ENCODE measurements around the gene KCNQ1. TPM values are rescaled to one million over a fixed set of nuclear protein-coding genes. Genes with fewer than 3 reads are reported as not detected.

The KCNQ1 gene
- total and polyA plus RNA-seq, 2 donors (not counting 3 experiments of a cell fraction or from before 2014, with no cell fraction given), result 0.07 to 0.09 TPM

GRCh38 chr11:2770096-2770751 lies 325.4 kb downstream of the KCNQ1 start:
- dilution Hi-C loops (cut with MboI; ENCODE audit: extremely low pct_ligation_motif_present, low sequenced_read_pairs) (no loop called here), intact Hi-C loops (cut with micrococcal nuclease) (loop anchor here (10.0 kb wide), 1 partner anchor 115 kb away; the partner anchor contains the start of gene CDKN1C)
- no peaks in the 10 kb centered on the region for H3K4me1 ChIP-seq (ENCODE audit: control insufficient read depth, extremely low read depth, insufficient read depth, low read length)
- POLR2A ChIA-PET, result no interaction called here
- no peaks in the 10 kb centered on the region for H3K36me3 ChIP-seq (ENCODE audit: control insufficient read depth in 2 of 2, extremely low read depth in 1 of 2, insufficient read depth in 2 of 2, low read length in 2 of 2)
- H4K20me1 ChIP-seq (replicated peaks; ENCODE audit: control insufficient read depth, extremely low read depth, insufficient read depth, low read length), result no peaks in the 10 kb centered on the region
- peaks cover 0 to 2% of the 10 kb centered on the region in 2 experiments for H3K27me3 ChIP-seq (ENCODE audit: control insufficient read depth in 2 of 2, insufficient read depth in 2 of 2, low read length in 2 of 2)
- no peak overlapping the region for H2AFZ ChIP-seq (ENCODE audit: low read depth, low read length)
- BruUV-seq (replicated peaks), result no TSS peak
- FAIRE-seq, result no peak
- H3K9me1 ChIP-seq (replicated peaks; ENCODE audit: control insufficient read depth, extremely low read depth, insufficient read depth, low read length), result no peaks in the 10 kb centered on the region
- H3K4me3 ChIP-seq (replicated peaks in 1 of 3; ENCODE audit: insufficient read depth in 1 of 3, low read depth in 1 of 3, low read length in 3 of 3), result no peak overlapping the region
- no peaks in the 10 kb centered on the region for H3K79me2 ChIP-seq (ENCODE audit: control insufficient read depth, insufficient read depth, low read length)
- no peak overlapping the region for H3K9ac ChIP-seq (replicated peaks; ENCODE audit: extremely low read depth, insufficient read depth, low read length)
- no peak overlapping the region for H3K4me2 ChIP-seq (ENCODE audit: insufficient read depth, low read length)
- H3K27ac ChIP-seq (ENCODE audit: insufficient read depth, low read depth, low read length), result no peak overlapping the region
- H3K9me3 ChIP-seq (replicated peaks; ENCODE audit: control insufficient read depth, insufficient read depth, low read length), result no peaks in the 10 kb centered on the region
- CTCF ChIA-PET, result no interaction called here
- no peak for DNase-seq (ENCODE audit: low read depth, low spot score)
- no peak for TF ChIP-seq JUN (IDR thresholded peaks at IDR 0.05; ENCODE audit: borderline replicate concordance, insufficient read depth, insufficient read length, low read depth)
- no peak for TF ChIP-seq FOS (IDR thresholded peaks at IDR 0.05; ENCODE audit: borderline replicate concordance, insufficient read depth, low read length)

DNA sequence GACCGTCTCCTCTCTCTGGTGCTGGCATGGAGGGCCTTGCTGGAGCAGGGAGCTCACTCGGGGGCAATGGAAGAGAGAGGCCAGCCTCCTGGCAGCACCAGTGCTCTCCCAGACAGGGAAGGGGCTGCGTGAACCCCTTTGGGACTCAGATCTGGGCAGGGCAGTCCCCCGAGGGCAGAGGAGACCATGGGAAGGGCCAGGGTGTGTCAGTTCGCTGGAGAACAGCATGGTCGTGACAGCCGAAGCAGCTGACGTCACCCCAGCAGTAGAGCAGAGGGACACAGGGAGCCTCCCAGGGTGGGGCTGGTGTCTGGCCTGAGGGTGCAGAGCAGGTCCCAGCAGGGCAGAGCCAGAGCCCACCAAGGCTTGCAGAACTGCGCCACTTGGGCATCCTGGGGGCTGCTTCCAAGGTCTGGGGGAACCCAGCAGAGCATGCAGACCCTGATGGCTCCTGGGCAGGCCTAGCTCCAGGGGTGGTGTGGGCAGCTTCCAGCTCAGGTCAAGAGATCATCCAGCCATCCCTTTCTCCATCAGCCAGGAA lies 326.0 kb downstream of the KCNQ1 start:
- POLR2A ChIA-PET, result no interaction called here

More for the DNA sequence above, 326.0 kb downstream of the KCNQ1 start:
- Histone ChIP-seq H2AFZ (ENCODE audit: low read depth, low read length) (no peak overlapping the region), H3K27me3 (ENCODE audit: control insufficient read depth in 2 of 2, insufficient read depth in 2 of 2, low read length in 2 of 2) (peaks cover 0 to 2% of the 10 kb centered on the region in 2 experiments), H3K27ac (ENCODE audit: insufficient read depth, low read depth, low read length) (no peak overlapping the region), H3K36me3 (ENCODE audit: control insufficient read depth in 2 of 2, extremely low read depth in 1 of 2, insufficient read depth in 2 of 2, low read length in 2 of 2) (no peaks in the 10 kb centered on the region), H3K9me1 (replicated peaks; ENCODE audit: control insufficient read depth, extremely low read depth, insufficient read depth, low read length) (no peaks in the 10 kb centered on the region), H3K4me1 (ENCODE audit: control insufficient read depth, extremely low read depth, insufficient read depth, low read length) (no peaks in the 10 kb centered on the region), H3K4me2 (ENCODE audit: insufficient read depth, low read length) (no peak overlapping the region), H3K9ac (replicated peaks; ENCODE audit: extremely low read depth, insufficient read depth, low read length) (no peak overlapping the region), H3K4me3 (replicated peaks in 1 of 3; ENCODE audit: insufficient read depth in 1 of 3, low read depth in 1 of 3, low read length in 3 of 3) (no peak overlapping the region), H3K9me3 (replicated peaks; ENCODE audit: control insufficient read depth, insufficient read depth, low read length) (no peaks in the 10 kb centered on the region), H3K79me2 (ENCODE audit: control insufficient read depth, insufficient read depth, low read length) (no peaks in the 10 kb centered on the region), H4K20me1 (replicated peaks; ENCODE audit: control insufficient read depth, extremely low read depth, insufficient read depth, low read length) (no peaks in the 10 kb centered on the region)
- intact Hi-C loops (cut with micrococcal nuclease), result loop anchor here (10.0 kb wide), 1 partner anchor 114 kb away; the partner anchor contains the start of gene CDKN1C
- FAIRE-seq (no peak), DNase-seq (ENCODE audit: low read depth, low spot score) (no peak)
- dilution Hi-C loops (cut with MboI; ENCODE audit: extremely low pct_ligation_motif_present, low sequenced_read_pairs), result no loop called here
- TF ChIP-seq GATA2 (IDR thresholded peaks at IDR 0.05; ENCODE audit: insufficient read depth, insufficient read length, low read depth, low read length) (no peak), MAX (IDR thresholded peaks at IDR 0.05; ENCODE audit: insufficient read depth, insufficient read length) (no peak), JUN (IDR thresholded peaks at IDR 0.05; ENCODE audit: borderline replicate concordance, insufficient read depth, insufficient read length, low read depth) (no peak), POLR2A (IDR thresholded peaks at IDR 0.05; ENCODE audit: low read depth, low read length) (no peak), POLR2AphosphoS5 (IDR thresholded peaks at IDR 0.05; ENCODE audit: insufficient read depth, low read depth, low read length) (no peak), CTCF (IDR thresholded peaks at IDR 0.05; ENCODE audit: extremely low read depth in 1 of 2, insufficient read depth in 1 of 2, low read depth in 1 of 2, low read length in 2 of 2) (no peak), FOS (IDR thresholded peaks at IDR 0.05; ENCODE audit: borderline replicate concordance, insufficient read depth, low read length) (no peak)
- CTCF ChIA-PET, result no interaction called here
- no TSS peak for BruUV-seq (replicated peaks)
